Suprapubic skin (tissue), 3 donors: Measurements from ENCODE around the gene INSIG1.

ENCODE experiments used
- CTCF ChIP-seq, 2 donors: fragments of 200-600 bp in 1 of 2; fragments of 450-650 bp in 1 of 2; sonication (generic) in 1 of 2; IDR thresholded peaks; one replicate each; pipeline ENCODE4 v1.5.1; 2016 to 2019; ENCODE audit warnings: antibody characterized with exemption in 2 of 2, mild to moderate bottlenecking in 1 of 2, moderate library complexity in 1 of 2
- POLR2A ChIP-seq, 2 donors: fragments of 450-650 bp; IDR thresholded peaks; one replicate each; pipeline ENCODE4 v1.6.1; 2017; ENCODE audit warnings: antibody characterized with exemption in 2 of 2, mild to moderate bottlenecking in 2 of 2, moderate library complexity in 2 of 2

- TF ChIP-seq CTCF (IDR thresholded peaks at IDR 0.05) = no peak
- no peak for TF ChIP-seq POLR2A (IDR thresholded peaks at IDR 0.05)
Measured at GRCh38 chr7:155268211-155268610, 29.5 kb upstream of the INSIG1 start.
